ENCODE data around the gene ISCA1. TPM values are rescaled to one million over a fixed set of nuclear protein-coding genes. Genes with fewer than 3 reads are reported as not detected.

ISCA1 gene
- total RNA-seq, 1 experiment from 2014 or later, result 12.5 TPM

GRCh38 chr9:86285261-86285660, 2.9 kb upstream of the ISCA1 start:
- intact Hi-C loops (cut with micrococcal nuclease; ENCODE audit: unreplicated experiment), result no loop called here
- CTCF ChIA-PET, result no interaction called here
- H3K4me3 Mint-ChIP-seq (ENCODE audit: low read depth, unreplicated experiment), result no peak overlapping the region
- H3K4me1 Mint-ChIP-seq (ENCODE audit: low read depth, unreplicated experiment), result peaks cover 11% of the 10 kb centered on the region
- H3K9me3 Mint-ChIP-seq (ENCODE audit: low read depth, unreplicated experiment), result no peaks in the 10 kb centered on the region
- no peak overlapping the region for H3K27ac Mint-ChIP-seq (ENCODE audit: unreplicated experiment)
- H3K36me3 Mint-ChIP-seq (ENCODE audit: insufficient read depth, unreplicated experiment), result peaks cover 23% of the 10 kb centered on the region
- TF ChIP-seq CTCF (IDR thresholded peaks at IDR 0.05; ENCODE audit: unreplicated experiment), result no peak
- no TSS peak for BruUV-seq (replicated peaks)
- no peaks in the 10 kb centered on the region for H3K27me3 Mint-ChIP-seq (ENCODE audit: unreplicated experiment)
- no peak for DNase-seq

GRCh38 chr9:86282979-86283535, 719 bp upstream of the ISCA1 start:
- H3K36me3 Mint-ChIP-seq (ENCODE audit: insufficient read depth, unreplicated experiment), result peaks cover 23% of the 10 kb centered on the region
- peak overlapping the region; percentile 69 for H3K4me3 Mint-ChIP-seq (ENCODE audit: low read depth, unreplicated experiment)
- no peak for TF ChIP-seq CTCF (IDR thresholded peaks at IDR 0.05; ENCODE audit: unreplicated experiment)
- no peaks in the 10 kb centered on the region for H3K27me3 Mint-ChIP-seq (ENCODE audit: unreplicated experiment)
- H3K9me3 Mint-ChIP-seq (ENCODE audit: low read depth, unreplicated experiment), result no peaks in the 10 kb centered on the region
- CTCF ChIA-PET, result interaction anchor here (0.8 kb wide), 1 partner anchor 10 kb away, joined by 3 read pairs; no protein-coding TSS in a partner anchor
- intact Hi-C loops (cut with micrococcal nuclease; ENCODE audit: unreplicated experiment), result no loop called here
- no peak for DNase-seq
- H3K4me1 Mint-ChIP-seq (ENCODE audit: low read depth, unreplicated experiment), result peaks cover 19% of the 10 kb centered on the region
- TSS peak; percentile 68 for BruUV-seq (replicated peaks)
- H3K27ac Mint-ChIP-seq (ENCODE audit: unreplicated experiment), result peak overlapping the region; percentile 40

GRCh38 chr9:86281593-86282076, 703 bp downstream of the ISCA1 start:
- no TSS peak for BruUV-seq (replicated peaks)
- Mint-ChIP-seq H3K4me3 (ENCODE audit: low read depth, unreplicated experiment) (peak overlapping the region; percentile 69), H3K4me1 (ENCODE audit: low read depth, unreplicated experiment) (peaks cover 19% of the 10 kb centered on the region), H3K27ac (ENCODE audit: unreplicated experiment) (no peak overlapping the region), H3K36me3 (ENCODE audit: insufficient read depth, unreplicated experiment) (peaks cover 23% of the 10 kb centered on the region), H3K27me3 (ENCODE audit: unreplicated experiment) (no peaks in the 10 kb centered on the region), H3K9me3 (ENCODE audit: low read depth, unreplicated experiment) (no peaks in the 10 kb centered on the region)
- intact Hi-C loops (cut with micrococcal nuclease; ENCODE audit: unreplicated experiment), result no loop called here
- CTCF ChIA-PET, result interaction anchor here (0.5 kb wide), 1 partner anchor 70 kb away, joined by 5 read pairs; no protein-coding TSS in a partner anchor
- no peak for DNase-seq
- no peak for TF ChIP-seq CTCF (IDR thresholded peaks at IDR 0.05; ENCODE audit: unreplicated experiment)

GRCh38 chr9:86280580-86280979, 1.8 kb downstream of the ISCA1 start:
- no TSS peak for BruUV-seq (replicated peaks)
- TF ChIP-seq CTCF (IDR thresholded peaks at IDR 0.05; ENCODE audit: unreplicated experiment), result no peak
- H3K27ac Mint-ChIP-seq (ENCODE audit: unreplicated experiment), result no peak overlapping the region
- no peak overlapping the region for H3K4me3 Mint-ChIP-seq (ENCODE audit: low read depth, unreplicated experiment)
- H3K9me3 Mint-ChIP-seq (ENCODE audit: low read depth, unreplicated experiment), result no peaks in the 10 kb centered on the region
- H3K36me3 Mint-ChIP-seq (ENCODE audit: insufficient read depth, unreplicated experiment), result peaks cover 23% of the 10 kb centered on the region
- peaks cover 19% of the 10 kb centered on the region for H3K4me1 Mint-ChIP-seq (ENCODE audit: low read depth, unreplicated experiment)
- intact Hi-C loops (cut with micrococcal nuclease; ENCODE audit: unreplicated experiment), result no loop called here
- CTCF ChIA-PET, result no interaction called here
- H3K27me3 Mint-ChIP-seq (ENCODE audit: unreplicated experiment), result no peaks in the 10 kb centered on the region
- no peak for DNase-seq

Data from Calu3 (cell line).